Spinal cord (tissue), 10 donors: ENCODE measurements around the gene ZC3H8. TPM values are rescaled to one million over a fixed set of nuclear protein-coding genes. Genes with fewer than 3 reads are reported as not detected.

Experiments used
- DNase-seq, 6 donors: peaks; one replicate each; pipeline versions ENCODE4 v3.0.0 to v3.0.0-alpha.2; 2013 to 2015; ENCODE audit warnings: low spot score in 6 of 6, low read depth in 4 of 6
- H3K27ac ChIP-seq: one replicate; pipeline ENCODE4 v1.5.1; 2013; ENCODE audit warnings: low read depth, low read length, control low read depth
- H3K27me3 ChIP-seq: one replicate; pipeline ENCODE4 v1.6.1; 2013; ENCODE audit warnings: low read length; ENCODE audit not compliant: control insufficient read depth, insufficient read depth
- H3K36me3 ChIP-seq: one replicate; pipeline ENCODE4 v1.6.1; 2013; ENCODE audit warnings: low read length; ENCODE audit not compliant: control insufficient read depth, insufficient read depth
- H3K4me1 ChIP-seq: one replicate; pipeline ENCODE4 v1.6.1; 2013; ENCODE audit warnings: low read length; ENCODE audit not compliant: control insufficient read depth, insufficient read depth
- H3K4me3 ChIP-seq: one replicate; pipeline ENCODE4 v1.5.1; 2013; ENCODE audit warnings: low read depth, low read length, control low read depth
- H3K9me3 ChIP-seq: one replicate; pipeline ENCODE4 v1.6.1; 2013; ENCODE audit warnings: low read length; ENCODE audit not compliant: control insufficient read depth, insufficient read depth
- WGBS: methylation state at CpG from one replicate; pipeline ENCODE4 v1.1.5; 2013; ENCODE audit warnings: missing lambda C conversion rate; ENCODE audit not compliant: insufficient coverage; 5-methylcytosine and 5-hydroxymethylcytosine counted together
- long read RNA-seq, 4 donors: transcript quantifications; one replicate each; lab custom pipeline, GENCODE V29; 2026
- polyA plus RNA-seq, 2 donors: library from polyadenylated mRNA; unstranded; fragments of 120-200 nt; gene quantifications; one replicate each; pipeline ENCODE4 v1.2.1, GENCODE V29; 2013; ENCODE audit not compliant: insufficient read length in 2 of 2
- total RNA-seq, 2 donors: library from RNA; depleted of rRNA in 1 of 2; stranded (reverse); fragments of 120-200 nt in 1 of 2; fragments of >200 nt in 1 of 2; gene quantifications; one replicate each; pipeline versions ENCODE4 v1.2.3 to v1.2.4, GENCODE V29; 2013 to 2014
- donor health status: healthy.

The ZC3H8 gene
- total RNA-seq (10 to 100 TPM; 14.3 to 18.1 TPM), polyA plus RNA-seq (10 to 100 TPM; 17.4 to 22.7 TPM)
- long read RNA-seq, donor 1, full-length matches to known transcripts: 3 of 3 reads
- long read RNA-seq, donor 1, partial matches to known transcripts: 0 of 3 reads
- long read RNA-seq, donor 1, other reads (novel, unspliced or antisense): 0 of 3 reads
- long read RNA-seq, donor 2: 0 reads
- long read RNA-seq, donor 3, partial matches to known transcripts: 5 of 6 reads
- long read RNA-seq, donor 3, other reads (novel, unspliced or antisense): 0 of 6 reads
- long read RNA-seq, donor 4, full-length matches to known transcripts: 3 of 3 reads
- long read RNA-seq, donor 4, partial matches to known transcripts: 0 of 3 reads
- long read RNA-seq, donor 4, other reads (novel, unspliced or antisense): 0 of 3 reads

DNA sequence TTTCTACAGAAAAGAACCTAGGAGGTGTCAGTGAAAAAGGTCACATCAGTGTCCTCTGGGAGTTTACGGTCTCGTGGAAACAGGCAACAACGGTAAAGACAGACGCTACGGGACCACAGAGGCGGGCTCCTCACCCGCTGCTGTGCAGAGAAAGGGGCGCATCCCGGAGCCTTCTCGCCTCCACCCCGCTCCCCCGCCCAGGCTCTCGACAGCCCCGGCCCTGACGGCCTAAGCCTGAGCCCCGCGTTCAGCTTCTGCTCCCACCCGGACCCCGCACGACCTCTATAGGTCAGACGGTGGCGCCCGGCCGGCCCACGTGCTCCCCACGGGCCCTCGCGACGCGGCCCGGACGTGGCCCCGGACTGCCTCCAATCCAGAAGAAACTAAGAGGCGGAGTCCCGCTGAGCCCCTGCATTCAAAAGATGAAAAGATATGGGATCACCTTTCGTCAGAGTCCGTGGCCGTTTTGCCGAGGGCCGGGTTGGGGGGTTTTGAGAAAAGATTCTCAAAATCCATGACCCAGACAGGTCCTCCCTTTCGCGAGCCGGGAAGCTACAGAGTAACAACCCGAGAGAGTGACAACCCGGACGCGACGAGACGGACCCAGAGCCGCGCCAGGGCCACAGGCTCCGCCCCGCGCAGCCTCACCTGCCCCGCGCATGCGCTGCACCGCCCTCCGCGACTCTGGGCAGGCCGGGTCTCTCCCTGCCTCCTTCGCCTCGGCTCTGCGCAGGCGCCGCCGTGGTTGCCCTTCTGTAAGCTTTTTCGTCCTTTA is at the start of gene ZC3H8:
TSS of gene ZC3H8 (minus strand) at position 577 of the 775 bp plus-strand sequence. CDS start at position 516, 61 bp downstream.
- WGBS: 0% methylated on average over 61 of the region's 68 CpGs
- peak; percentile 83 to 98 (median 89) for DNase-seq
- Histone ChIP-seq H3K4me3 (peak within 1 kb of the TSS; percentile 73), H3K36me3 (no peaks in the 10 kb centered on the region), H3K4me1 (peaks cover 5% of the 10 kb centered on the region), H3K27ac (peak within 1 kb of the TSS; percentile 88), H3K27me3 (no peaks in the 10 kb centered on the region), H3K9me3 (no peaks in the 10 kb centered on the region)

DNA sequence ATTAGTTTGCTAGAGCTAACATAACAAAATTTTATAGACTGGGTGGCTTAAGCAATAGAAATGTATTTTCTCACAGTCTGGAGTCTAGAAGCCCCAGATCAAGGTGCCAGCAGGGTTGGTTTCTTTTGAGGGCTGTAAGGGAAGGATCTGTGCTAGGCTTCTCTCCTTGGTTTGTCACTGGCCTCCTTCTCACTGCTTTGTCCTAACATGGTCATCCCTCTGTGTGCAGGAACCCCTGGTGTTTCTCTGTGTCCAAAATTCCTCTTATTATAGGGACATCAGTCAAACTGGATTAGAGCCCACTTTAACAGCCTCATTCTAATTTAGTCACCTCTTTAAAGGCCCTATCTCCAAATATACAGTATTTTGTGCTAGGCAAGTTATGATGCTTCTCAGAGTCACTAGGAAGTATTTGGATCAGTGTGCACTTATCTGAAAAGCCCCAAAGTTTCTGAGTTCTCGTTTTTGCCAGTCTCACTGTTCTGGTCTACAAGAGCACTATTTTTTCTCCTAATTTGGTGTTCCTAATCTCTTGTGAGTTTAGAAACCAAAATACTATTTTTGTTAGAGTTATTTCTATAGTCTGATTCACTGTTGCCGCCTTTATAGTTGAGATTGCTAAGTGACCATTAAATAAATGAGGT is 49.6 kb upstream of the ZC3H8 start:
- Histone ChIP-seq H3K9me3 (no peaks in the 10 kb centered on the region), H3K36me3 (no peaks in the 10 kb centered on the region), H3K4me1 (no peaks in the 10 kb centered on the region), H3K27ac (no peak overlapping the region), H3K4me3 (no peak overlapping the region), H3K27me3 (no peaks in the 10 kb centered on the region)
- no peak for DNase-seq
- no CpG with 5 or more reads among the region's 2 CpGs for WGBS

DNA sequence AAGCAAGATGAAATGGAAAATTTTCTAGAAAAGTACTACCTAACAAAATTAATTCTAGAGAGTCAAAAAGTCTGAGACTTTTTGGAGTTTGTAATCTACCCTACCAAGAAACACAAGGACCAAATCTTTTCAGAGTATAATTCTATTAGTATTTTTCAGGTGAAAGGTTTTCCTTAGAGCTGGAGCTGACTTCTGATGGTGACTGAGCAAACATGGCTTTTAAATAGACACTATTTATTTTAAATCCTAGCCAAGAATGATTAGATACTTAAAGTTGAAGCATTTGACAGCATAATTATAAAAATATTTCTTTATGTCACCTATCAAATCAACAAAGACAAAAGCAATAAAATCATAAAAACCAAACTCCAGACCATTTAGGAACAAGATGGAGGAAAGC is 47.1 kb upstream of the ZC3H8 start:
- H3K27me3 ChIP-seq: no peaks in the 10 kb centered on the region
- H3K9me3 ChIP-seq: no peaks in the 10 kb centered on the region
- H3K27ac ChIP-seq: no peak overlapping the region
- no peaks in the 10 kb centered on the region for H3K36me3 ChIP-seq
- H3K4me1 ChIP-seq: no peaks in the 10 kb centered on the region
- no peak overlapping the region for H3K4me3 ChIP-seq
- DNase-seq: no peak

DNA sequence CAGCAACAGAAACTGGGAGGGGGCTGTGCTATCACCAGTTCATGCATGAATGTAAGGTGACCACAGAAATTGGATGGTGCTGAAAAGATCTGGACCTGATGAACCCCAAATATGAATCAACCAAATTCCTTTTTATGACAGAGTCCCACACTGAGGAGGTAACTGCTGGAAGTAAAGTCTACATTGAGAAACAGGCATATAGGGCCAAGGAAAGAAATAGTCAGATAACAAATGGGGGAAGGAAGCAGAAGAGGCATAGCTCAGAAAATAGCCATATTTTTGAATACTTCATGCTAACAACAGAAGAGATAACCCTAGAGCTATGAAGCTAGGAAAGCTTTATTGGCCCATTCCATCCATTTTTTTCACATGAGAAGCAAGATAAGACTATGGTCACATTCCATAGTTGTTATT is 46.3 kb upstream of the ZC3H8 start:
- Histone ChIP-seq H3K4me1 (no peaks in the 10 kb centered on the region), H3K27ac (no peak overlapping the region), H3K36me3 (no peaks in the 10 kb centered on the region), H3K4me3 (no peak overlapping the region), H3K27me3 (no peaks in the 10 kb centered on the region), H3K9me3 (no peaks in the 10 kb centered on the region)
- DNase-seq: no peak

DNA sequence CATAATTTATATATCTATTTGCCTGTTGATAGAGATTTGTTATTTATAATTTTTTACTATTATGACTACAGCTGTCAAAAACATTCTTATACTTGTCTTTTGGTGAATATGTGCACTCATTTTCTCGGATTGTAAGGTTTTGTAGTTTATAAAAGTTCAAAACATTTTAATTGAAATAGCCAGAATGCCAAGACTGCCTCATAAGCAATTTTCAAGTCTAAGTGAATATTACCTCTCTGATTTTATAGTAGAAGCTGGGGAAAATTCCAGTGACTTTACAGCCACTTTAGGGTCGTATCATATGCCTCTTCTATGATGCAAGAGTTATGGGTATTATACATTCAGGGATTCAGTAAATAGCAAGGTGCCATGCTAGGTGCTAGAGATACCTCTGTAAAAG is 41.6 kb upstream of the ZC3H8 start:
- no peak for DNase-seq
- Histone ChIP-seq H3K4me3 (no peak overlapping the region), H3K4me1 (no peaks in the 10 kb centered on the region), H3K27me3 (no peaks in the 10 kb centered on the region), H3K27ac (no peak overlapping the region), H3K36me3 (no peaks in the 10 kb centered on the region), H3K9me3 (no peaks in the 10 kb centered on the region)
- no CpG with 5 or more reads among the region's 2 CpGs for WGBS

DNA sequence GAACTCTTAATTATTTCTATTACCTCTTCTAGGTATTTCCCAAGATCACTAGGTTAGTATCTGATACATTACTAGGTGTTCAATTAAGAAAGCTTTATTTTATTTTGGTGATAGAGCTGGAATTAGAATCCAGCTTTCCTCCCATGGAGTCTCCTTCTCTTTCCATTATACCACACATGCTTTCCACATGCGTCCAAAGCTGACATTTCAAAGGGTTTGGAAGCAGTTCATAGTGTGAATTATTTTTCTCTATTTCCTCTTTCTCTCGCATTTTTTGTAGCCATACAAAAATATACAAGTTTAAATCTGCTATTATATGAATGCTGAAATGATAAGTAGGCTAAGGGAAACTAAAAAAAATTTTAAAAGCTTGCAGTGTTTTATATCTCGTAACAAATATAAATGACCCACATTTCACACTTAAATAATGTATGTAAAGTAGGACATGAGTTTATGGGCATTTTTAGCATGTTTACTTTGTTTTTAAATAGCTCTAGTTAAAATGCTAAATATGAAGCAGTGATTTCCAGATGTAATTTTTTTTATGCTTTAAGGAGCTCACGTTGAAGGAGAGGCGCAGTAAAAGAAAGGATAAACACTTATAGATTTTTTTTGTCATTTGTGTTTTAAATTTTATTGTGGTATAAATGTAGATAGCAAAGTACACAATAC is 40.7 kb upstream of the ZC3H8 start:
- WGBS: no CpG with 5 or more reads among the region's 5 CpGs
- no peaks in the 10 kb centered on the region for H3K36me3 ChIP-seq
- DNase-seq: no peak
- H3K4me1 ChIP-seq: no peaks in the 10 kb centered on the region
- H3K27ac ChIP-seq: no peak overlapping the region
- no peaks in the 10 kb centered on the region for H3K9me3 ChIP-seq
- H3K4me3 ChIP-seq: no peak overlapping the region
- H3K27me3 ChIP-seq: no peaks in the 10 kb centered on the region

DNA sequence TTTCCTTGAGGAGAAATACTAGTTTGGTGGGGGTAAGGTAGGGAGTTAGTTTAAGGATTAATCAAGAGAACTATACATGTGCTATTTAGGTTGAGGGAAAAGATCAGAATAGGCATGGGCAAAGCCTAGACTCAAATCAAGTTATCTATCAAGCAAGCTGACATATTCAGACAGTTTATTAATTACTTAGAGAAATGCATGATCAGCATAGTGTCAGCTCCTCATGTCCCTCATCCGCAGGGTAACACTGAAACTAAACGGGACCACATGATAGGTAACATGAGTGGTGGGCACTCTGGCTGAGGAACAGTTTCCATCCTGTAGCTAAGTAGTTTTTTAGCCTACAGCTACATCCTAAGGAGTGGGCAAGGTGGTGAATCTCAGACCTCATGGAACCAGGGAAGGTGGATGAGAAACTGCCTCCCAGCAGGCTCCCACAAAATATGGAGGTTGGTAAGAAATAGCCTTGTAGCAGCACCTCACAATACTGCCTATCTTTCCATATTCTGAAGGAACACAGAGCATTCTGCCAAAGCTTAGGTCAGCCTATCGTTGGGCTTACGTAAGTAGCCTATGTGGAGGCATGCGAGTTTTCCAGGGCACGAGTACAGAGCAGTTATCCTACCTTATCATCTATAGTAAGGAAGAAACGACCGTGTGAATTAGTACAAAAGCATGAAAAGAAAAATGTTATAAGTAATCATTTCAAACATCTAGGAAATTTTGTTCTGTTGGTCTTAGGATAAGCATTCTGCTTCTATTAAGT is 39.0 kb upstream of the ZC3H8 start:
- Histone ChIP-seq H3K9me3 (no peaks in the 10 kb centered on the region), H3K27me3 (no peaks in the 10 kb centered on the region), H3K4me3 (no peak overlapping the region), H3K27ac (no peak overlapping the region), H3K4me1 (no peaks in the 10 kb centered on the region), H3K36me3 (no peaks in the 10 kb centered on the region)
- WGBS: 60% methylated on average over 1 of the region's 8 CpGs
- DNase-seq: no peak

DNA sequence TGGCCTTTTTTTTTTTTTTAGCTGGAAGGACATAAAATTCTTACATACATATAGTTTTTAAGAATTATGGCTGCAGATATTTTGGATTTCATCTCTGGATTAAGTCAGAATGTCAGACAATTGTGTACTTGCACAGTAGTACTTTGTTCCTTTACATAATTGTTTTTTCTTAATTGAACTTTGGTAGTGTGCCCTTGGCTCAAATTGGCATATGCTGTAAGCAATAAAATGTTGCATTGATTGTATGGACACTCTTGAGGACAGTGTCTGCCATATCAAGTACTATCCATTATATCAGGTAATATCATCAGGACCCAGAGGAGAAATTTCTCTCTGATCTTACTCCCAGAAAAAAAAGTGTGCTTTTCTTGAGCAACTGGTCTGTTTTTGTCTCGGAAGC is 35.8 kb upstream of the ZC3H8 start:
- Histone ChIP-seq H3K27me3 (no peaks in the 10 kb centered on the region), H3K36me3 (no peaks in the 10 kb centered on the region), H3K4me3 (no peak overlapping the region), H3K4me1 (no peaks in the 10 kb centered on the region), H3K27ac (no peak overlapping the region), H3K9me3 (no peaks in the 10 kb centered on the region)
- WGBS: no CpG with 5 or more reads among the region's 1 CpG
- DNase-seq: peak in 1 of 6 donors; percentile 53

DNA sequence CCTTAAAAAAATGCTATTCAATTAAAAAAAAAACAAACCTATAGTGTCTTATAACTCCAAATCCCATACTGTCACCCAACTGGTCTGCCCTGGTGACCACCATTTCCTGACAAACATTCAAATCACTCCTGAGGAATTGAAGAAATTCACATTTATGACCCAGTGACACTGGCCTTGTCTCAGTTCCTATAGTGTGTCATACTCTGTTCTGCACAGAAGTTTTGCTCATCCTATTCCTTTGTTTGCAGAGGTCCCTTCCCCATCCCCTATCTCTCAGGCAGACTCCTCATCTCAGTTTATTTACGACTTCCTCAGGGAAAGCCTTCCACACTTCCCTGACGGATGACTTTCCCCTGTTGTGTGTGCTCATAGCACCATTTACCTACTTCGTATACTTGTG is 35.2 kb upstream of the ZC3H8 start:
- Histone ChIP-seq H3K36me3 (no peaks in the 10 kb centered on the region), H3K4me3 (no peak overlapping the region), H3K27ac (no peak overlapping the region), H3K9me3 (no peaks in the 10 kb centered on the region), H3K27me3 (no peaks in the 10 kb centered on the region), H3K4me1 (no peaks in the 10 kb centered on the region)
- WGBS: no CpG with 5 or more reads among the region's 3 CpGs
- no peak for DNase-seq
